Testis (tissue), 2 donors: Measurements from ENCODE around the gene RNF212.

Experiments used
- CTCF ChIP-seq, 3 experiments: fragments of 450-650 bp in 2 of 3; fragments of 200-600 bp in 1 of 3; sonication (generic) in 1 of 3; IDR thresholded peaks; one replicate each; pipeline ENCODE4 v1.5.1; 2016 to 2019; ENCODE audit warnings: antibody characterized with exemption in 3 of 3, mild to moderate bottlenecking in 2 of 3, moderate library complexity in 1 of 3
- POLR2A ChIP-seq: fragments of 450-650 bp; IDR thresholded peaks from one replicate; pipeline ENCODE4 v1.6.1; 2017; ENCODE audit warnings: antibody characterized with exemption, mild to moderate bottlenecking, moderate library complexity

- TF ChIP-seq CTCF (IDR thresholded peaks at IDR 0.05), result no peak
- no peak for TF ChIP-seq POLR2A
Observed at GRCh38 chr4:1084394-1084793, 29.0 kb downstream of the RNF212 start.
